NOMO-1 treated with dmso at 0.1 percent for 144 hours (cell line): ENCODE data around the gene SATB2.

Source experiments
- DNase-seq: peaks from one replicate; lab custom pipeline; 2025; ENCODE audit not compliant: unreplicated experiment; lab: John Stamatoyannopoulos, UW

SATB2 gene

DNA sequence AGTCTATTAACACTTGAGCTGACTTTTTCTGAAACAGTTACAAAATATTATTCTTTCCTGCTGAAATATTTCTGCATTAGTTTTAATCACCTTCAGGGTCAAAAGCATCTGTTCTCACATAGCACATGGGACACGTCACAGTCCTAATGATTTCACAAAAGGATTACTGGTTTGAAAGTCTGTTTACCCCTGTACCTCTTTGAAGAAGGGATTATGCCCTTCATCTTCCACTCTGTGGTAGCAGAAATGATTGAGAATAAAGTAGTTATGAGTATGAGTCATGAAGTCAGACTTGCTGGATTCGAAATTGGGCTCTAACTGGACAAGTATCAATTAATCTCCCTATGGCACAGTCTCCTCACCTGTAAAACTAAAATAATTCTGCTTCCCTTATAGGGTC lies 121.2 kb downstream of the SATB2 start:
- DNase-seq, result no peak

DNA sequence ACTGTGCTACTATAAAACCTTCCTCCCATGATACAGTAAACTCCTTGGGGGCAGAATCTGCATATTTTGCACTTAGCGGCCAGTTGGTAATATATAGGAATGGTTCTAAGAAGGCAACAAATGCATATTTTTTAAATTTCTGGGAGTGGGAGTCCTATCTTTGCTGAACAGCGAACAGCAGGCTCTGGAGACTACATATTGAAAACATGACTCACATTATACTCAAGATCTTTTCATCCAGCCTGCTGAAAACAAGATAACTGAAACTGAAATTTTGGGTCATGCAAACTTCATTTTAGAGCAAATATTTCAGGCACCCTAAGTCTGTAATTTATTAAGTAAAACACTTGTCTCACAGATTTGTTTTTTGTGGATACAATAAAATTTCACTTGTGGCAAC lies 122.2 kb downstream of the SATB2 start:
- DNase-seq, result no peak

DNA sequence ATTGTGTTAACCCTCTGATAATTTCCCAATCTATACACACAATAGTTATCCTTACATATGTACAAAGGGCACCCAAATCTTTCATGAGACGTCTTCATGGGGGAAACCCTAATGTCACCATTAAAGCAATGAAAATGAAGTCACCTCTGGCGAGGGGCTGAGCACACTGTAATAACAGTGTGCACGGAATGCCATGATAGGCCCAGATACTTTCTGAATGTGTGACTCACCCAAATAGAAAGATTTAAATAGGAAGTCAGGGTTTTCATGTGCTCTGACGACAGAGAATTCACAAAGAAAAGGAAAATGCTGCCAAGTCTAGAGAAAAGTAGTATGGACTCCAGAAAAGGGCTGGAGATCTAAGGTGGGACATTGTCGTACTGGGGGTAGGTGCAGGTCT lies 128.3 kb downstream of the SATB2 start:
- DNase-seq, result no peak

DNA sequence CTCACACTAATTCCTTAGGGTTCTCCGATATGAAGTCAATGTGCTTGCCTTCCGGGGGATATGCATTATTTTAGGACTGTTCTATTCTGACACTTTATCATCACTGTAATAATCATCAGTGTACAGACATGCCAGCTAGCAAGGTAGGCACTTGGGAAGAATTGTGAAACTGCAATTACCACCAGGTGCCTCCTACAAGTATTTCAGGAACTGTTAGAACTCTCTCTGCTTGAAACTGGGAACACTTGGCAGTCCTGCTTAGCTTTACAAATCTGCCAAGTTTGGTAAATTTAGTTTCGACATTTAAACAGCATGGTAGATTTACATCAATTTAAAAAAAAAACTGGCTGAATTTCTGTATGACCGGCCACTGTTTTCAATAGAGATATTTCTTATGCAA lies 128.7 kb downstream of the SATB2 start:
- no peak for DNase-seq

DNA sequence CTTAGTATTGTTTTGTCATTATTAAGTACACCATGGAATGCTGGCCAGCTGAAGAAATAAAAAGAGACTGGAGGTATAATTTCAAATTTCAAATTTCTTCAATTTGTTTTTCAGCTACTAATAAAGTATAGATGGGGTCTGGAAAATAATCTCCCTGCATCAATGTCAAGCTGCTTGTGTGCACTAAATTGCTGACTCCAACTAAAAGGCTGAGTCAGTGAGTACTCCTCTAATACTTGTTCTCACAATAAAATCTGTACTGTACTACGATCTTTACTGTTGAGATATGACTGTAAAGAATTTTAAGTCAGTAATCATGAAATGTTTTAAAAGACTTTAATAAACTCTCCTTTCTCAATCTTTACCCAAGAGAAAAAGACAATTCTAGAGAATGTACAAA lies 131.9 kb downstream of the SATB2 start:
- DNase-seq, result no peak

DNA sequence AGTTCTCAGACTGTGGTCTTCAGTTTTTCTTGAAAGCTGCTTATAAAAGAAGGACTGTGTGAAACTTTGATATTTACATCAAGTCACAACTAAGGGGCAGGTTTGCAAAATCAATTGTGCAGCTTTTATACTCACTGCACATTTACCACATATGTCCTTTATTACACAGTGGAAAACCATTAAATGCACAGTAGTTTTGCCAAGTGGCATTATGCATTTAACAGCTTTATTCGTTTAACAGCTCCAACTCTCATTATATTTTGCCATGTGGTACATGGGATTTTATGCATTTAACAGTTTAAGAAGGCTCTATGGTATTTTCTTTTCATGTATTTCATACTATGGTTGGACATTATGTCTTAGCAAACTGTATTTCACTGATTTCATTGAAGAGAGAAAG lies 135.6 kb downstream of the SATB2 start:
- no peak for DNase-seq

DNA sequence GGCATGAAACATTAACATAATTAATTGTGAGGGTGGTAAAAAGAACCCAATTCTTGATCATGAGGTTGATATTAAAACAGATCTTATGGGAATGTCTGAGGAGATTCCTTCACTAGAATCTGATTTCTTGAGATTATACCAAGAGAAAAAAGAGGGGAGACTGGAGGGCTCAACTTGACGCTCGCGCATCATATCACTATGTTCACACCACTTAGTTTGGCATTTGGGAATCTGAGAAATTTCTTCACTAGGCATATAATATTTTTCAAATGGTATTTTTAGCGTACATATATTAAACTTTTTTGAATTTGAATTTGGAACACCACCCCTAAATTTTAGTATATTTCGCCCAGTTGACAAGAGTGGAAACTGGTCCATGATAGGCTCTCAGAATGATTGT lies 140.1 kb downstream of the SATB2 start:
- DNase-seq, result no peak

DNA sequence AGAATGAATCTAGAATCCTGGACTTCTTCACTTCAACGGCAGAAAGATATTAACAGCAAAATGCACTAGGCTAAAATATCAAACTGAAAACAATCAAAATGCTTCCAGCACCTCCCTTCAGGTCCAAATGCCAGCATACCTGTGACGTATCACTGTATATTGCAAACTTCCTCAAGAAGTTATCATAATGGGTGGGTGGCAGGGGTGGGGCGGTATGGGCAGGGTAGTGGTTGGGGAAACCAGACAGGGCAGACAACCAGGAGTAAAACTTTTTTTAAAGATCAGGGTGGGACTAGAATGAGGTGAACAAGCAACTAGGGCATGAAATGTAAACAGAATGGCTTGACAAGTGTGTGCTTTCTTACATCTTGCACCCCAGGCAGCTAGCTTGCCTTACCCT lies 140.9 kb downstream of the SATB2 start:
- no peak for DNase-seq

DNA sequence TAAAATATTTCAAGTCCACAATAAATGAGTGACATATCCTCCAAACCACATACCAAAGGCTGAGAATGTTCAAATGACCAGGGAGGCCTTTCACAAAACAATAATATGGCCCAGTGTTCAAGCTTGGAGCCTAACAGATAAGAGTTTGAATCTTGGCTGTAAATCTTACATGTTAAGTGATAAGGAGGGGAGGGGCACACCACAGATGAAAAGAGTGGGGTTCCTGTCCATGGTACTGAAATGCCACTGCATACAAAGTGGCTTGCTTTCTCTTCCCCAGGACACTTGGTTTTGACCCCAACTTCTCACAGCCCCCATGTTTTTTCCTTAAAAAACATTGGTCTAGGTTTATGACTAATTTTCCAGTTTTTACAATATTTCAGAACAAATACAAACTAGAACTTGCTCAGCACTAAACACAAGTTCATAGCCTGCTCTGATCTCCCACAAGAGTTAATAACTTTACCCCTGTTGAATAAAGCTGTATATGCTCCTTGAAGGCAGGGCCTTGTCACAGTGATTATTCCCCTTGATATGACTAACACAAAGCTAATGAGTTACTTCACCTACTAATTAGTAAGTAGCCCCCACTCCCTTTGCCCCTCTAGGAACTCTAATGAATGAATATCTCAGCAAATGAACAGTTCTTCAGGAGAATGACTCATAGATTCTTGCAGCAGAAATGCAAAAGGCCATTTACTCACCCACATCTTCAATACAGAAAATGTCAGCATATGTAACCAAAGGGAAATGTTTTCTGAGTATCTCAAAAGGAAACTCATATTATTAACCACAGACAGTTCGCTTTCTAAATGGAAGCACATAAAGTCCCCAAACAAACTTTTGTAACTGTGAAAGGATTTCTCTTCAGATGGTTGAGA lies 142.2 kb downstream of the SATB2 start:
- DNase-seq, result no peak

DNA sequence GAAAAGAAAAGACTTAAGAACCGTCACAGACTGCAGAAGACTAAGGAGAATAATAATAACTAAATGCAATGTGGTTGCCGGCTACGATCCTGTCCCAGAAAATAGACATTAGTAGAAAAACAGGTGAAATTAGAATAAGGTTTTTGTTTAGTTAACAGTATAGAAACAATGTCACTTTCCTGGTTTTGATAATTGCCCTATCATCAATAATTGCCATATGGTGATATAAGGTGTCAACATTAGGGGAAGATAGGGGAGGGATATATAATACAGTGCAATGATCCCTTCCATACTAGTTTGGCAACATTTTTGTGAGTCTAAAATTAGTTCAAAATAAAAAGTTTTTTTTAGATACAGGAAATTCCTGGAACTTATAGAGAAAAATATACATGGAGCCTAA lies 144.8 kb downstream of the SATB2 start:
- DNase-seq, result no peak

DNA sequence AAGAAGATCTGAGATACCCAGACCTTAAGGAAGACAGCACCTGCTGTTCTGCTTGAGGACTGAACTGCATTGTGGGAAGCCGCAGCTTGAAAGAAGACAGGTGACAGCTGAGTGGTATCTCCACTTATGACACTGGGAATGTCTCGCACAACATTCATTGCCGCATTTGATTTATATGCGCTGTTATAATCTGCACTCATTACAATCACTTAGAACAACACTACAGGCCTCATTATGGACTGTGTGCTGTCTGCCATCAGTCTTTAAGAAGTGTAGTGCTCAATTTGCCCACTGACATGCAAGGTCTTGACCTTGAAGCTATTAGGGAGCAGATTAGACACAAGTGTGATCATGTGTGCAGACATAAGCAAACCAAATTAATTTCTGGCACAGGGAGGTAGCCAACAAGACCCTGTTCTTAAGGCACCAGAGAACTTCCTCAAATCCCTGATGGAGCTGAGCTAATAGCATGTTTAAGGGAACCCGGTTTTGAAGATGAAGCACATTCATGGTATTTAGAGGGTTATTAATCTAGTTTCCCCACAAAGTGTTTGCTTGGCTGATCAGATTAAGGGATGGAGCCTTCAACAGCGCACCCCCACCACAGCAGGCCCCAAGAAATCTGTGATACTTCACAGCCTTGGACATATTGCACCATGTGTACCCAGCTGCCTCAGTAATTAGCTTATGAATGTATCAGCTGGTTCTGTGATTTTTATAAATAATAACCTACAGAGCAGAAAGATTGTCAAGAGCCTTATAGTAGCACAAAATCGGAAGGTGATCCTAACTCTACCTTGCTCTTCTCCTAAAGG lies 146.8 kb downstream of the SATB2 start:
- DNase-seq, result no peak

DNA sequence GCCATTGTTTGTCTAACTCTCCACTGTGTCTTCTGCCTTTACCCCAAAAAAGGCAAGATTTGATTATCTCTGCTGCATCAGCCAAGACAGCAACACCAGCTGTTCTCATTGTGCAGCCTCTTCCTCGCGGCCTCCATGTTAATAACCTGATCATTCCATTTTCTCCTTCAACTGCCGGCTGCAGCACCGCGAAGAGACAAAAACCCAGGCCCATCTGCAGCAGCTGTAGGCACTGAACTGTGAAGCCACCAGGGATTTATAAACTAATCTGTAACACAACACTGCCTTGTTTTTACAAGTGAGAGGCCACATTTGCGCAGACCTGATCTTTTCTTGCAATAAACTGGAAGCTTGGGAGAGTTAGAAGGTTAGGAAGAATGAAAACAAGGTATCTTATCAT lies 147.8 kb downstream of the SATB2 start:
- DNase-seq, result no peak

DNA sequence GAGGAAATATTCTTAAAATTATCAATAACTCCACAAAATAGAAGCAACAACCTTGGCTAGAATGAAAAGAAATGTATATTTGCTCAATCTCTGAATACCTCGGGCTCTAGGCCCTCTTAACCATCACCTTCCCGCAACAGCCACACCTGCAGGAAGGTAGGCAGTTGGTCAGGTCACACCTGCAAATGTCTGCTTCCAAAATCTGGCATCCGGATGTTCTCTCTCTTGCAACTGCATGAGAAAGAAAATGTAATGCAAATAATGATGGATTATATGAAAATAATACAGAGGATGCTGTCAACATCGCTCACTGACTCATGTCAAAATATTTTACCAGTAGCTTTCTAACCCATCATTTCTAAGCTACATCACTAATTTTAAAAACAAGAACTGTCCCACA lies 148.3 kb downstream of the SATB2 start:
- no peak for DNase-seq

DNA sequence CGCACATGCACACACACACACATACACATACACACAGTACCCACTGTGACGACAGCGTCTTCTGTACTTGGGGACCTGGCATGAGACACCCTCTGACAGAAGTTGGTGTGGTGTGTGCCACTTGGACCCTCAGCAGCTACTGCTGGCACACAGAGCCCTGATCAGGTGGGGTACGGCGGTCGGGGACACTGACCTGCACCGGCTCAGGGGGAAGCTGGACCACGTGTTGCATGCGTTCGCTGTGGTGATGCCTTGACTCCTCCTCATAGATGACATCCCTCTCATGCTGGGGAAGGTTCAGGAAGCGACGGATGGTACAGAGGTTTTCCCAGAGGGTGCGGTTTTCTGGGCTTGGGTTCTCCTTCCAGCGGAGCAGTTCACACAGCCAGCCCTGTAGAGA lies 149.2 kb downstream of the SATB2 start:
- DNase-seq, result no peak

DNA sequence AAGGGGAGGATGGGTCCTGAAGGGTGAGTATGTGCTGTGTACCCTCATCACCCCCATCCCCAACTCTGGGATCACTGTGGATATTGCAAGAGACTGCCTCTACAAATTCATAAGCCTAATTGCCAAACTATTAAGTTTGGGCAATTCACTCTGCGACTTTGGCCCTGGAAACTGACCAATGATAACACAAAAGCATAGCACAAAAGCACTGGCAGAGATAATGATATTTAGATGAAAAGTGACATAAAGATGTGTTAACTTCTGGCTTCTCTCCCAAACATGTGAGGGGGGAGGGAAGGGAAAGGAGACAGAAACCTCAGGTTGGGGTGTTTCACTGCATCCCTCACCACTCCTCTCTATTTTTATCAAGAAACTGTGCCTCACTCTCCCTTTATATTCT lies 150.3 kb downstream of the SATB2 start:
- no peak for DNase-seq

DNA sequence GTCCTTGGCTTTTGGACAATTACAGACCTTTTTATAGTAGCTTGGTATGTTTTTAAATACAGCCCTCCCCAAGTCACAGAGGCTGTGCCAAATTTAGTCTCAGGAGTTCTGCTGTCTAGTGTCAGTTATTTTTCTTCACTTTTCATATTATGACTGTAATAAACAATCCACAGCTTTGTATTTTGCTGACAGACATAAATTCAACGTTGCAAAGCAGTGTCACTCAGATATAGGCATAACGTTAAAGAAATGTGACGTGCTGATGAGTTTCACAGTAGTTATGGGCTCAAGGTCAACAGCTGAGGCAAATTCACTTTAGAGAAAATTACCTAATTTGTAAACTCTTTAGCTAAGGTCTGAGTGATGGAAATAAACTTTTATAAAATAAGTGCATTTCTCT lies 151.6 kb downstream of the SATB2 start:
- no peak for DNase-seq

DNA sequence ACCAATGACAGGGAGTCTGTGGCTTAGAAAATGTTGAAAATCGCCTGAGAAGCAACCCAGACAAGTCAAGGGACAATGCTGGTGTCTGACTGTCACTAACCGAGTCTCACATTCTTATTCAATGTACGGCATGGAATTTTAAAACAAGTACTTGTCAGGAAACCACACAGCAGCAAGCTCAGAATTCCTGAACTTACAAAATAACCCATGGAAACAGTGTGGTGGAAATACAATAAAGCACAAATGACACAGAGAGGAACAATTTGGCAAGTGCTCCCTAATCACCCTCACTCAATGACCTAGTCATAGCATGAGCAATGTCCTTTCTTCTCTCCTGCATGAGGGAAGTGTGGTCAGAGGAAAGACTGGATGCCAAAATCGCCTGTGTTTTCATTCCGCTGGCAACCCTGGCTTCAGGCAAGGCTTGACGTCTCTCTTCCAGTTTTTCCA lies 154.0 kb downstream of the SATB2 start:
- DNase-seq, result no peak

DNA sequence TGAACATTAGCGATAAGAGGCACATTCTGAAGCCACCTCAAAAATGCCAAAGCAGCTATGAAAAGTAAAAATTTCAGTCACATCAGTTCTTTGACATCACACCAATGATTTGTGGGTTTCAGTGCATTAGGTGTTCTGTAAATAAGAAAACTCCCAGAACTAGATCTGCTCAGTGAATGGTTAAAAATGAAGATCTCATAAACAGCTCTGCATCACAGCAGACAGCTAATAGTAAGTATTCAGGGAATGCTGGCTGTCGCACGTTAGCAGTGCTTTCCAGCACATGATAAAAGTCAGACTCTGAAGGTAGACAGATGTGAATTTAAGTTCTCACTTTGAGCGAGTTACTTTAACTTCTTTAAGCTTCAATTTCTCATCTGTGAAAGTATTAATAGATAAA lies 154.9 kb downstream of the SATB2 start:
- DNase-seq, result no peak

DNA sequence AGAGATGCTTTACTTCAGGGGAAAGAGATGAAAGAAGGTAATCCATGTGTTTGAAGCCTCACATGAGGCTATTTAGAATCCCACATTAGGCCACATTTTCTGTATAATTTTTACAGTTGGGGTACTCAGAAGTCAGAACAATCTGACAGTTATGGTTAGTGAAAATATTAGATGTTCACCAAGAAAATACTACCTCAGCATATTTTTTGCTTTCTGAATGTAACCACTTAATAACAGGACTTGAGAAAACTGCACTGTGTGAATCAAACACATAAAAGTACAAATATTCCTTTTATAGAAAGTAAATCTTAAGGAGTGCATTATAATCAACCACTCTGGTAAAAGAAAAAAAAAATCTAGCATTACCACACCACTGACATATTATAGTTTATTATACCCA lies 169.3 kb downstream of the SATB2 start:
- no peak for DNase-seq

DNA sequence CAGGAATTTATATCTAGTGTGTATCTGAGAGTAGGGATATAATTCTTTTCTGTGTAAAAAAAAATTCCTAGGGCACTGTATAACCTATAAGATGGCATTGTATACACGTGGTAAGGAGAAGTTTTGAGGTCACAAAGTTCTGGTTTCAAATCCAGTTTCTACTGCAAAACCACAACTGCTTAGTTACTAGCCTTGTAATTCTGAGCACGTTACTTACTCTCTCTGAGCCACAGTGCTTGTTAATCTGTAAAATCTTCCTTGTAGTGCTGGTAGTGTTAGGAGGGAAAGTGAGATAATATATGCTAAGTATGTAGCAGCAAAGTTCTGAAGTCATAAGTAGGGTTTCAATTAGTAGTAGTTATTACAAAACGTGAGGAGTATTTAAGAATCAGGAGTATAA lies 175.4 kb downstream of the SATB2 start:
- DNase-seq, result no peak

DNA sequence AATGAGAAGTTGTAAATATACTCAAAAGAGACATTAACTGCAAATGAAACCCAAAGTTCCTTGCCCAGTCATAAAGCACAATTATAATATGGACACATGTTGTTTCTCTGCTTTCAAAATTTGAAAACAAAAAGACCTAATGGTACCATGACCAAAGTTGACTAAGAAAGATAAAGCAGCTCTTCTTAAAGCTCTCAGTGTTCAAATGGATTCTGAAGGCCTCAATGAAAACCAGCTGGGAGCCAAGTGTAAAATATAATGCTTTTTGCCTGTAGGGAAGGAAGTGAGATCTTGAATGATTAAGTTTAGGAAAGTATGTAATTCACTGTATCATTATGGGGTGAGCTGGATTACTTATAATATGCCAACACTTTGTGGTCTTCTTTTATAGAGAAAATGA lies 178.6 kb downstream of the SATB2 start:
- no peak for DNase-seq

DNA sequence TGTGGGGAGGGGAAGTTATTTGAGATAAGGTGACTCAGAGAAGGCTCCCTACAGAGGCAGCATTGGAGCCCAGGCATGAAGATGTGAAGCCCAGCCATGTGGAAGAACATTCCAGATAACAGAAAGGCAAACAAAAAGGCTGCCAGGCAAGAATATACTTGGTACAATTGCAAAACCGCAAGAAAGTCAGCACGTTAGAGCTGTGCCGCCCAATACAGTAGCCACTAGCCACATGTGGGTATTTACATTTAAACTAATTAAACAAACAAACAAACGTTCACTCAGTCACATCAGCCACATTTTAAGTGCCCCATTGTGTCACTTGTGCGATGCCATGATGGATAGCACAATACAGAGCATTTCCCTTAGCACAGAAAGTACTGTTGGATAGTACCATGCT lies 179.6 kb downstream of the SATB2 start:
- DNase-seq, result no peak
